Testis (tissue), 3 donors: ENCODE results near the gene ROR2. TPM values are rescaled to one million over a fixed set of nuclear protein-coding genes. Genes with fewer than 3 reads are reported as not detected.

Experiments
- DNase-seq: peaks from one replicate; pipeline ENCODE4 v3.0.0-alpha.2; 2019
- H3K27ac ChIP-seq, 2 donors: fragments of 200-600 bp; sonication (generic); one replicate each; pipeline ENCODE4 v1.5.1; 2019
- H3K27me3 ChIP-seq: fragments of 200-600 bp; sonication (generic); one replicate; pipeline ENCODE4 v1.5.1; 2019
- H3K36me3 ChIP-seq: fragments of 200-600 bp; sonication (generic); one replicate; pipeline ENCODE4 v1.5.1; 2017; ENCODE audit warnings: low read depth; ENCODE audit errors: missing control alignments
- H3K4me1 ChIP-seq: fragments of 200-600 bp; sonication (generic); one replicate; pipeline ENCODE4 v1.5.1; 2019
- H3K4me3 ChIP-seq, 2 donors: fragments of 200-600 bp; sonication (generic); one replicate each; pipeline ENCODE4 v1.5.1; 2017 to 2019
- H3K9me3 ChIP-seq: fragments of 200-600 bp; sonication (generic); one replicate; pipeline ENCODE4 v1.5.1; 2017
- CTCF ChIP-seq, 3 experiments: fragments of 450-650 bp in 2 of 3; fragments of 200-600 bp in 1 of 3; sonication (generic) in 1 of 3; IDR thresholded peaks; one replicate each; pipeline ENCODE4 v1.5.1; 2016 to 2019; ENCODE audit warnings: antibody characterized with exemption in 3 of 3, mild to moderate bottlenecking in 2 of 3, moderate library complexity in 1 of 3
- POLR2A ChIP-seq: fragments of 450-650 bp; IDR thresholded peaks from one replicate; pipeline ENCODE4 v1.6.1; 2017; ENCODE audit warnings: antibody characterized with exemption, mild to moderate bottlenecking, moderate library complexity
- WGBS, 2 donors: methylation state at CpG; one replicate each; pipeline ENCODE4 v1.1.5; 2018; 5-methylcytosine and 5-hydroxymethylcytosine counted together
- intact Hi-C: fragments of 100-400 bp; cut with DNase I; formaldehyde crosslinking; loops from one replicate; pipeline ENCODE4 v1.15.1; 2023; ENCODE audit warnings: low total_unique reads
- polyA plus RNA-seq: library from polyadenylated mRNA; stranded (reverse); fragments of 350-450 nt; fragmentation: Illumina TruSeq; extraction: RNeasy Lipid Tissue Mini Kit (QIAGEN cat#74804); gene quantifications from one replicate; pipeline ENCODE4 v1.2.3, GENCODE V29; 2014; ENCODE audit warnings: low read depth, low replicate concordance; ENCODE audit not compliant: insufficient read depth
- total RNA-seq, 2 donors: library from RNA; depleted of rRNA; stranded (reverse); fragments of >200 nt; gene quantifications; one replicate each; pipeline ENCODE4 v1.2.3, GENCODE V29; 2016

The ROR2 gene
- total and polyA plus RNA-seq, 3 donors from 2014 or later: 11.5 to 16.5 (median 12.3) TPM

GRCh38 chr9:91837981-91838731 lies 111.9 kb downstream of the ROR2 start:
- DNase-seq: no peak
- TF ChIP-seq POLR2A (no peak), CTCF (IDR thresholded peaks at IDR 0.05) (no peak)
- no peaks in the 10 kb centered on the region for H3K27me3 ChIP-seq
- intact Hi-C loops: no loop called here
- no peaks in the 10 kb centered on the region for H3K4me1 ChIP-seq
- no peaks in the 10 kb centered on the region for H3K36me3 ChIP-seq
- H3K9me3 ChIP-seq: no peaks in the 10 kb centered on the region
- 58 to 73% methylated on average over 19 to 21 of the region's 21 CpGs for WGBS, 2 donors
- H3K27ac ChIP-seq: no peak overlapping the region
- H3K4me3 ChIP-seq: no peak overlapping the region

GRCh38 chr9:91836515-91836914 lies 113.5 kb downstream of the ROR2 start:
- Histone ChIP-seq H3K4me3 (no peak overlapping the region), H3K4me1 (no peaks in the 10 kb centered on the region), H3K27me3 (no peaks in the 10 kb centered on the region), H3K9me3 (no peaks in the 10 kb centered on the region), H3K27ac (no peak overlapping the region), H3K36me3 (no peaks in the 10 kb centered on the region)
- DNase-seq: no peak
- TF ChIP-seq POLR2A (no peak), CTCF (IDR thresholded peaks at IDR 0.05) (no peak)
- intact Hi-C loops: no loop called here
- WGBS, 2 donors: 73 to 88% methylated on average over 7 of the region's 7 CpGs

- DNase-seq: no peak
- no peak for TF ChIP-seq POLR2A
- no peak for TF ChIP-seq CTCF (IDR thresholded peaks at IDR 0.05)
- Histone ChIP-seq H3K9me3 (no peaks in the 10 kb centered on the region), H3K4me3 (no peak overlapping the region), H3K36me3 (no peaks in the 10 kb centered on the region), H3K27me3 (no peaks in the 10 kb centered on the region), H3K27ac (no peak overlapping the region), H3K4me1 (no peaks in the 10 kb centered on the region)
- WGBS, 2 donors: 89% methylated on average over 7 of the region's 7 CpGs
- intact Hi-C loops: no loop called here
These were observed 114.4 kb downstream of the ROR2 start for GRCh38 chr9:91835632-91836031.

- WGBS, 2 donors: 79 to 95% methylated on average over 5 of the region's 5 CpGs
- H3K27me3 ChIP-seq: no peaks in the 10 kb centered on the region
- no peak for DNase-seq
- TF ChIP-seq CTCF (IDR thresholded peaks at IDR 0.05) (no peak), POLR2A (no peak)
- intact Hi-C loops: no loop called here
- H3K27ac ChIP-seq: no peak overlapping the region
- no peaks in the 10 kb centered on the region for H3K36me3 ChIP-seq
- H3K4me3 ChIP-seq: no peak overlapping the region
- H3K4me1 ChIP-seq: no peaks in the 10 kb centered on the region
- H3K9me3 ChIP-seq: no peaks in the 10 kb centered on the region
These were observed 114.8 kb downstream of the ROR2 start for GRCh38 chr9:91835216-91835615.

- no peaks in the 10 kb centered on the region for H3K9me3 ChIP-seq
- no peak overlapping the region for H3K27ac ChIP-seq
- H3K27me3 ChIP-seq: no peaks in the 10 kb centered on the region
- no peak for DNase-seq
- H3K36me3 ChIP-seq: no peaks in the 10 kb centered on the region
- WGBS, 2 donors: 81 to 100% methylated on average over 1 to 3 of the region's 3 CpGs
- no peak overlapping the region for H3K4me3 ChIP-seq
- TF ChIP-seq POLR2A (no peak), CTCF (IDR thresholded peaks at IDR 0.05) (no peak)
- intact Hi-C loops: no loop called here
- H3K4me1 ChIP-seq: no peaks in the 10 kb centered on the region
These were observed 115.3 kb downstream of the ROR2 start for GRCh38 chr9:91834740-91835139.
